CD4-positive, alpha-beta T cell treated with Interleukin-2 at 100 ng/mL for 4 hours (primary cell): ENCODE measurements around the gene FIG4.
"Not testable (repeated sequence)": the region's sequence is repeated elsewhere in the genome, so short reads cannot be mapped to it uniquely, and the experiment has no call there.

Experiments used
- DNase-seq: peaks from one replicate; pipeline ENCODE4 v3.0.0-alpha.2; 2020; ENCODE audit warnings: low spot score

FIG4 gene

GRCh38 chr6:109799129-109799528 lies 108.0 kb downstream of the FIG4 start:
- no peak for DNase-seq

- DNase-seq = no peak
Measured at GRCh38 chr6:109799664-109800063, 108.6 kb downstream of the FIG4 start.

GRCh38 chr6:109800771-109801170 lies 109.7 kb downstream of the FIG4 start:
- DNase-seq = no peak

- no peak for DNase-seq
Measured at GRCh38 chr6:109801794-109802193, 110.7 kb downstream of the FIG4 start.

- no peak for DNase-seq
Measured at GRCh38 chr6:109804020-109804419, 112.9 kb downstream of the FIG4 start.

DNA sequence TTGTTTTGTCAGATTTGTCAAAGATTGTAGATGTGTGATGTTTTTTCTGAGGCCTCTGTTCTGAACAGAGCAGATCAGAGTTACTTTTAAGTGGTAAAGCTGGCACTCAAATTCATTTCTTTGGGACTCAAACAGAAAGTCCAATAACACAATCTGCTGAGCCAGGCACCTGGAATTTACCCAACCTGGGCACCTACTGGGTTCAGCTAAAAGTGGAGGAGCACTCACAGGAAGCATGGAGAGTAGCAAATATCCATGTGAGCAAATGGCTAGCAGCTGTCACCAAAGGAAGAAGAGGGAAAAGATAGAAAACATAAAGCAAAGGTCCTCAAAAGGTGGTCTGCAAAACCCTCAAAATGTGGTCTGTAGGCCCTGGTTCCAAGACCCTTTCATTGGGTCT lies 116.8 kb downstream of the FIG4 start:
- no peak for DNase-seq

DNA sequence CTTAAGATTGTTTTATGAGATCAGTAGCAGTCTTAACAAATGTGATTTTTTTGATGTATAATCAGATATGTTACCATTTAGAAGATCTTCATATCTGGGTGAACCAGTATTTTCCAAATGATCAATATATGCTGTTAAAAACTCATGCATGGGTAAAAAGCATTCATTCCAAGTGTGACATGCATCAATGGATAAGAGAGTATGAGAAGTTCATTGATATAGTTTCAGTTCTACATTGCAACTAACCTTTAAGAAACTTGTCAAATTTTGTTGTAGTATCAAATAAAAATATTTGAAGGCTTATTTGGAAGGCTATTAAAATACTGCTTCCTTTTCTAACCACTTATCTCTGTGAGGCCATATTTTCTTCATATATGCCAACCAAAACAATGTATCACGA lies 117.7 kb downstream of the FIG4 start:
- DNase-seq = no peak

DNA sequence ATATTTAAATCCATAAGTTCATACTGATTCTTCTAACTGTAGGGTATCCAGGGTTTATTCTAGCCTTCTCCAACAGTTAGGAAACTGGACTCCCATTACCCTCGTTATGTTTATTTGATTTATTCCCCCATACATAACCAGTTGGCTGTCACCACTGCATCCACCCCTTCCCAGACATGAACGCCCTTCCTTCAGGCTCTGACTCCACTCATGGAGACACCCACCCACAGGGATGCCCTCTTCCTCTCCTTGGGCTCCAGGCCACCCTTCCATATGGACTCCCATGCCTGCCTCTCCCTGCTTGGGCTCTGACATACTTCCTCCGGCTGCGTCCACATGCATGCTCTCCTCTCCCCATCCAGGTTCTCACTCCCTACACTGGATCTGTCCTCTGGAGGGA lies 124.0 kb downstream of the FIG4 start:
- no peak for DNase-seq

GRCh38 chr6:109816452-109817374 lies 125.6 kb downstream of the FIG4 start:
- DNase-seq = no peak

DNA sequence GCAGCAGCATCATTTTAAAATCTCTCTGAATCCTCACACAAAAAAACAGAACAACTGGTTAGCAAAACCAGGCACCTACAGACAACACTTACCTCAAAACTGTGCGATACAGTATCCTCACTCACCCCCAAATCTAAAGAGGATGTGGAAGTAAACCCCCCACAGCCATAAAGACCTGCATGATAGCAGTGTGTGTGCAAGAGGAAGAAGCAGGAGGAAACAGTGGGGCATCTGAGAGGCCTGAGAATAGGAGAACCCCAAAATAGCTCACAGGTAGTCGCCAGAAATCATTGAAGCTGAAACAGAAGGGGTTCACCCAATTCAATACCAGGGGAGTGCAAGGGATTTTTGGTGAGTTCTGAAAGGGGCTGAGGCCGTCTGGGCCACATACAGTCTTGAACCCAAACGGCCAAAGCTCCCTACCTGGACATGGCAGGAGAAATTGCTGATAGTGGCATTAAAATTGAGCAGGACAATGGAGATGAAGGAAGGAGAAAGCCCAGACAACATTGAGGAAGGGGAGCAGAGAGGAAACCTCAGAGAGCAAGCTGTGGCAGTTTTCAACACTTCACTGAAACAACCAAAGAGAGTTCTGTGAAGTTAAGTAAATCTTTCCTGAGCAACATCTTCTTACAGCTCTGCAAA lies 129.7 kb downstream of the FIG4 start:
- no peak for DNase-seq

DNA sequence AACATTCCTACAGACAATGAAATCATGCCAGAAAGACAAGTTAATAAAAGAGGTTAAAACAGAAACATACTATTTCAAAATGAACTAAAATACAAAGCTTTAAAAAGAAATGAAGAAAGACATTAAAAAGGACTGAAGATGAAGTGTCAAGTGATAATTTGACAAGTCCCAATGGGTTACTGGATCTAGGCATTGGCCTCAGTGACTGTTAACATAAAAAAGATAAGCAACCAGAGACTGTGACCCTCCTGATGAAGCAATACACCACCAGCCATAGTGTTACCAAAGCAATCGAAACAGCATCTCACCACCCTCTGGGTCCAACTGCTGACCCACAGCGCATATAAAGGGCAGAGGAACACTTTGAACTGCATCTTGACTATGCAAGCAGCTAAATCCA lies 130.3 kb downstream of the FIG4 start:
- no peak for DNase-seq

- no peak for DNase-seq
Measured at GRCh38 chr6:109824105-109824504, 133.0 kb downstream of the FIG4 start.

DNA sequence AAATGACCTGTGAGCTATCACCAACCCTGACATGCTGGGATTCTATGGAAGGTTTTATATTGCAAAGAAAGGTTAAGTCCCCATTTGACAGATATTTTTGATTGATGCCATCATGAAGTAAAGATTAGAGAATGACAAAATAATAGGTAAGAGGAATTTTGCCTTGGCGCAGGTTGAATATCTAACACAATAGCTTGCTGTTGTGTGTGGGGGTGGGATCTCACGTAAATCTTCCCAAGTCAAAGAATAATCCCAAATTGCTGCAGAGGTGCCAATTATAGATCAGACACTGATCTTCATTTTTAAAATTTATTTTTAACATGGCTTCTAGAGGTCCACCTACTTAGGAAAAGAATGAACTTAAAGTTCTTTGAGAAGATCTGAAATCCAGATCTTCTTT lies 135.5 kb downstream of the FIG4 start:
- DNase-seq = no peak

DNA sequence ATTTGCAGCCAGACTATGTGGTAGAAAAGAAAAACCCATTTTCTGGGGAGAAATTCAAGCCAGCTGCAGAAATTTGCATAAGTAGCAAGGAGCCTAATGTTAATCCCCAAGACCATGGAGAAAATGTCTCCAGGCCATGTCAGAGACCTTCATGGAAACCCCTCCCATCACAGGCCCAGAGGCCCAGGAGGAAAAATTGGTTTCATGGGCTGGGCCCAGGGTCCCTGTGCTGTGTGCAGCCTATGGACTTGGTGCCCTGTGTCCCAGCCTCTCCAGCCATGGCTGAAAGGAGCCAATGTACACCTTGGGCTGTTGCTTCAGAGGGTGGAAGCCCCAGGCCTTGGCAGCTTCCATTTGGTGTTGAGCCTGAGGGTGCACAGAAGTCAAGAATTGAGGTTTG lies 140.3 kb downstream of the FIG4 start:
- not testable (repeated sequence) for DNase-seq

- no peak for DNase-seq
Measured at GRCh38 chr6:109834131-109834530, 143.0 kb downstream of the FIG4 start.

DNA sequence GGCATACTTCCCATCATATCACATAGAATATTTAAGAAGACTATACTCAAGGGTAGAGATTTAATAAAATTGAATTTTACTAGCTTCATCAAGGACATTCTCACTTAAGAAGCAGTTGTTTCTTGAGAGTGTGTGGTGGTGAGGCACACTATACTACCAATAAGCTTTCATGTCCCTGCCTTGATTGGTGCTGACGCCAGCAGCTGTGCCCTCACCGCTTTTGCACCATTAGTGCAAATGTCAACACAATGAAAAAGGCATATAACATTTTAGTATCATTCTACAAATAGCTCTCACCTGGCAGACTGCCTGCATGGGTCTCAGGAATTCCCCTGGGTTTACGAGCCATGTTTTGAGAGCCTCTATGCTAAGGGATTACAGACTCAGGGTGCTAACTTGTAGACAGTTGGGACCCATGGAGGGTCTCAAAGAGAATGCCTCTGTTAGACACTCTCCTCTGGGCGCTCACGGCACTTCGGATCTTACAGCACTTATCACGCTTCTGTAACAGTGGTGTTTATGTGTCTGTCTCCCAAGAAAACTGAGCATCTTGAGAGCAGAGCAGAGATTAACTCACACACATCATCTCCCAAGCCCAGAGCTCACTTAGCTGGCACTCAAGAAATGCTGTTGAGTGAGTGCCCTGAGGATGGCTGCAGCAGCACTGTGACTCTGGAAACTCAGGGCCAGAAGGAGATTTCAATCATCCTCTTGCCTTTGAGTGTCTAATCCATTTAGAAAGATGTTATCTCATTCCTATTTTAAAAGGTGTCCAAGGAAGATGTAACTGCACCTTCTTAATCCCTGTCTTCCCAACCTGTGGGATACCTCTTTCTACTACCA lies 143.7 kb downstream of the FIG4 start:
- no peak for DNase-seq

DNA sequence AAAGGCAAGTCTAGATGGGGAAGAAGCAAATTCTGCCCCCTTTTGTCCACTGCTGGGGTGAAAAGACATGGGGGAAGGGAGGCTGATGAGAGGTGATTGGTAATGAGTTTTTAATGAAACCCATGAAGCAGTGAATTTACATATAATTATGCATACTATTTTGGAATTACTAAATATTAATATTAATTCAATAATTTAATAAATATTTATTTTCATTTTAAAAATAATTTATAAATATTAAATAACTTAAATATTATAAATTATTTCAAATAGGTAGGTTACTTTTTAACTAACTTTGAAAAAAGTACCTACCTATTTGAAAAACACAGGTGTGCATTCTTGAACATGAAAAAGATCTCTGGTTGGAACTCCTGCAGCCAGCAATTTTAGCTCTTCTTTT lies 148.9 kb downstream of the FIG4 start:
- no peak for DNase-seq

DNA sequence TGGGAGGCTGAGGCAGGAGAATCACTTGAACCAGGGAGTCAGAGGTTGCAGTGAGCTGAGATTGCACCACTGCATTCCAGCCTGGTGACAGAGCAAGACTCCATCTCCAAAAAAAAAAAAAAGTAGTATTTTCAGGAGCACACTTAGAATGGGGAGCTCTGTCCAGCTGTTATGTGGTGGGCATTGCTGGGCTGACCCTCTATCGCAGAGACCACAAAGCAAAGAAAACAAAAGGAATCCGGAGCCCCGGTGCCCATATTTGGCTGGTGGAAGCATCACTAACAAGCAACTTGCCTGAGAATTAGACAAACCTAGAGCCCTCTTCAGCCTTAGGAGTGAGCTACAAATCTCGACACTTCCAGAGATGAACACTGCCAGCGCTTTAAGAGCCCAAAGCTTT lies 149.7 kb downstream of the FIG4 start:
- DNase-seq = no peak

- no peak for DNase-seq
Measured at GRCh38 chr6:109841869-109842268, 150.8 kb downstream of the FIG4 start.

DNA sequence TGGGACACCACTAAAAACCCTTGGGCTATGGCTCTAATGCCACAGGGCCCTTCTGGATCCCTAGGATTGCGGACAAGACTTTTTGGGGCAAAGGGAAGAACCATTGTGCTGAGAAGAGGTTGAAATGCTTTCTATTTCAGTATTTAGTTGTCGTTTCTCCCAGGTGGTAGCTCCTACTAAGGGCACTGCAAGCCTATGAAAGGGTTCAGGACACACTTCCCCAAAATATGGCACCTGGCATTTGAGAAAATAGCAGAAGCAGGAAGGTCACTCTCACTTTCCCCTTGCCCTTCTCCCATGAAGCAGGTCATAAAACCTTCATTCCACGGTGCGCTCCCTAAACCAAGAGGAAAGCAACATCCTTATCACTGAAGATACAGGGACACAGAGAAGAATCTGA lies 161.6 kb downstream of the FIG4 start:
- no peak for DNase-seq

GRCh38 chr6:109853426-109853825 lies 162.3 kb downstream of the FIG4 start:
- no peak for DNase-seq

- DNase-seq = no peak
Measured at GRCh38 chr6:109853951-109854350, 162.9 kb downstream of the FIG4 start.
